Measurements from ENCODE around the gene EI24.
A peak's percentile ranks its signal among the peaks of the same experiment; 100 is the strongest.

EI24 gene

DNA sequence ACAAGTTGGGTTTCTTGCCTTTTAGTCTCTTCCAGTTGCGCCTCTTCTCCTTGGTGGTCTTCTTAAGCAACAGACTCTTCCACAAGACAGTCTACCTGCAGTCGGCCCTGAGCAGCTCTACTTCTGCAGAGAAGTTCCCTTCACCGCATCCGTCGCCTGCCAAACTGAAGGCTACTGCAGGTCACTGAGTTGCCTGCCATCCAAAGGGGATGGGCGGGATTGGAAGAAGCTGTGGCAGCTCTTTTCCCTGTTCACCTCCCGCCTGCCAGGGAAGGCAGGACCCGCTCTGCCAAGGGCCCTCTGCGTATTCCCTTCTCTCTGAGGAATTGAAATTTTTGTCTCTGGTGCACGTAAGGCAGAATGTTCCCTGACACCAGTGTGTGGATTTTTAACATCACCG, 14.2 kb downstream of the EI24 start:
- DNase-seq: no peak

DNA sequence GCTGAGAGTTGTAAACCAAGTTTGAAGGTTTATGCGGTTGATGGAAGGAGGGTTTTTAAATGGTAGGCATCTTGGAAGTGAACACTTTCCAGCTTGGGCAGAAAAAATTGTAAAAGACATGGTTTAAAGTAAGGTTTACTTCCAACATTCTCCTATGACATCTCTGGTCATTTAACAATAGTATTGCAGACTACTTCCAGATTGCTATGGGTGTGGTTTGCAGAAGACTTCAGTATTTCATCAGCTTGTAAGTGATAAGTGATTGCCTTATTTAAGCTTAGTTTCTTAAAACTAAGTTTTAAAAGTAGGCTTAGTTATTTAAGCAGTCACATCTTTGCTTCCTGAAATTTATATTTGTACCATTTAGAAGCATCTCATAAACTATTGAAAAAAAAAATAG, 16.2 kb downstream of the EI24 start:
- no peak for DNase-seq

DNA sequence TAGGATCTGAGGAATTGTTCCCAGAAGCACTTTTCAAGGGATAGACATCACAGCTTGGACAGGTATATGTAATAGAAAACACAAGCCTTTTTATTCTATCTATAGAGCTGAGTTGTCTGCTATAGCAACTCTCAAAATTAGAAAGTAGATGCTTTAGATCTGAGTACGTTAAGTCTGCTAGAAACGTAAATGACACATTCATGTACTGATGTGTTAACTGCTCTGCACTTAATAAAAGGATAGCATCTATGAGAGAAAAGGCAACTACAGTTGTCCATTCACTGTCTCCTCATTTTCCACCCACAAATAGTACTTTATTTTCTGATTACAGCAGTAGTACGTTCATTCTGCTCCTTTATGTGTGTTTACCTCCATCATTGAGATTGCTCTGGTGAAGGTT, 17.3 kb downstream of the EI24 start:
- DNase-seq: no peak

DNA sequence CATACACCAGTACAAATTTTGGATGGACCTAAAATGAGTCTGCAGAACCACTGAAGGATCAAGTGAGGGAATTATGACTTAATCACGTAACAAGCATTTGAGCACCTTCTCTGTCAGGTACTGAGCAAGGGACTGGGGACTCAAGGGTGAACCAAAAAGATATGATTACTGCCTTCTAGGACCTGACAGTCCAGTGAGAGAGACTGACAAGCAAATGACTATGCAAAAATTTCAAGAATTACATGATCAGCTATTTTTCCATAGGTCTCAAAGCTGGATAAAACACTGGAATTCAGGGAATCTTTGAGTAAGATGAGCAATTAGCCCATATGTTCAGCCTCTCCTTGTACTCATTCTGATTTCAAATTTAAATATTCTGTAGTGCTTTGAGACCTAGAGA, 18.2 kb downstream of the EI24 start:
- no peak for DNase-seq

DNA sequence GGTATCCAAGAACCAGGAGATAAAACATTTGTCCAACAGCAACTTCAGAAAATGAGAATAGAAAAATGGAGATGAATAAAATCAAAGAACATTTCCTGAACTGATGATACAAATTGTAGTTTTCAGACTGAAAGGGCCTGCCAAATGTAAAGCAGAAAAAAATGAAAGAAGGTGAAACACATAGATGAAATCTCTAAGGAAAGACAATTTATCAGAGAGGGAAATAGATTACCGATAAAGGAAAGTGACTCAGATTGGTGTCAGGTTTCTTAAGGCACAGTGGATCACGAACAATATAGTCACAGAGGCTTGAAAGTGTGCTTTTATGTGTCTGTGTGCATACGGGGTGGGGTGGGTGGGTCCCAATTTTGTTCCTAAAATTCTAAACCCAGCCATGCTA, 19.2 kb downstream of the EI24 start:
- DNase-seq: no peak

DNA sequence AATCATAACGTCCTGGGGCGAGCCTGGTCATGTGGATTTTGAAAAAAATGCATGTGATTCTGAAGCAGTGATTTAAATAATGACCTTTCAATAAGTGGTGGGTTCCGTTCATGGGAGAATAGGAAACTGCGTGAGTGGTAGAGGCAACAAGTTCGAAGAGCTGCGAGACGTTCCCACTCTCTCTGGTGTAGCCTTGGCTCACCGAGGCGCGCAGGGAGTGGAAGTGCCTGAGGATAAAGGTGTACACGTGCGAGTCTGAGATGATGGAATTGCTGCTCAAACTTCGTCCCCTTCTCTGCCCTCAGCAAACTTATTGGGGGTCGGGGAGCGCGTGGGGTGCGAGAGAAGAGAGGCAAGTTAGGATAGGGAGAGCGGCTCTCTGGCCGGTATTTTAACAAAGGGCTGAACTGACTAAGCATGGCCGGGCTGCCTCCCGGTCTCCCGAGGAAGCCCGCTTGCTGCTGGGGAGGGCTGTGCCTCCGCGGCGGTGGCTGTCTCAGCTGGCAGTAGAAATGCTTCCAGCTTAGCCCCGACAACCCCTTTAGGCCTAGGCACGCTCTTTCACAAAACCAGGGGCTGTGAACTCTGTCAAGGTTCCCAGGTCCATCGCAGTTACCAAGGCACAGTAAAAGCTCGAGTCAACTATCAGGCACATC, 22.5 kb downstream of the EI24 start:
- DNase-seq: peak; percentile 49

DNA sequence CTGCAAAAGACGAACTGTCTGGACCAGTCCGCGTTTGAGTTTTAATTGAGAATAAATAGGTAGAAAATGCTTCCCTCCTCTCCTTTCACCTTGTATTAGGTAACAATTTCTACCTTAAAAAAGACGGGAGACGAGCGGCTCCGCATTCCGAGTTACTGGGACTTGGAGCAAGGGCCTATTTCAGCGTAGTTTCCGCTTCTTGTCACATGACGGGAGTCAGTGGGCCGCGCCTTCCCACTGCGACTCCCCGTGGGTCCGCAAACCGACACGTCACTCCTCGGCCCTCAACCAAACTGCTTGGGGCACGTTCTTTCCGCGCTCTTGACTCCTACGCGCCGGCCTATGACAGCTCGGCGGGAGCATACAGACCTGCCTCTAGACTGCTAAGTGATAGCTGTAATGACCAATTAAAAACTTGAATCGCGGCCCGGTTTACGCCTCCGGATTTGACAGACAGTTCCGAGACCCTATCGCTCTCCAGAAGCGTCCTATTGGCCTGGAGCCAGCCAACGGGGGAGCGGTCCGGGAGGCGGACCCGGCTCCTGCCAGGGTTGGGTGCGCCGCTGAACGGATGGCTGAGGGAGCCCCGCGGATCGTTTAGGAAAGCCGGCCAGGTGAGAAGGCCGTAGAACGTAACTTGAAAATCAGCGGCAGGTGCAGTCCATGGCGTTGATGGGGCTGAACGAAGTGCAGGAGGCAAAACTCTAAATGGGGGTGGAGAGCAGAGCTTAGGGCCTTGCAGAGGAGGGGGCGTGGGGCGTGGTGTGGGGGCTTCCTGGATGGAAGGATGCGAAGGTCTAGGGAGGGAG, 23.2 kb downstream of the EI24 start, which contains the start of gene STT3A:
TSS of gene STT3A (plus strand) at position 548 of the 809 bp plus-strand sequence. CDS start 3,064 bp downstream, outside the sequence.
- DNase-seq: peak; percentile 92

DNA sequence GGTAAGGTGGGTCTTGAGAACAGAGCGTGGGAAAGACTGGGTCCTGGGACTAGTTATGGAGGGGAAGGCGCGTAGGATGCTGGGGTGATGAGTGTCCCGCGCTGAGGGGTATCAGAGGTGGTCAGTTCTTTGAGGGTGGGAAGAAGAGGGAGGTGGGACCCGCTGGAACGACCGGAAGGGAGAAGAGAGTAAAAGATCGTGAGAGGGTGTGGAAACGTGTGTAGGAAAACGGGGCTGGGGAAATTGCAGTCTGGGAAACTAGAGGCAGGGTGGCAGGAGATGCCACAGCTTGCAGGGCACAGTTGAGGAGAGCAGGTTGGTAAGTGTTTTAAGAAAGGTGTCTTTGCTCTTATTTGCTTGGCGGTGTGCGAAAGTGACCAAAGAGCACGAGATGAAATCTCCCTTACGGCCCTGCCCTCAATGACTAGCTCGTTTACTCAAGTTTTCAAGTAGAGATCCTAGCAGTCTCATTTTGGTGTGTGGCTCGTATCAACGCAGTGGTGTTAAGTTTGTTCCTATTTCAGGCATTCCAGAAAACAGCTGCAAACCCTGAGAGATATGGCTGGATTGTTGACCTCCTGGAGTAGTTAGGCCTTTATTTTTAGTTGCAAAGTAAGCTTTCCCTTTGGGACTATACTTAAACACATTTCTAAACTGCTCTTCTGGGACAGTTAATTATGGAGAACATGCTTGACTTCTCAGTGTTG, 24.0 kb downstream of the EI24 start:
- DNase-seq: peak; percentile 31

DNA sequence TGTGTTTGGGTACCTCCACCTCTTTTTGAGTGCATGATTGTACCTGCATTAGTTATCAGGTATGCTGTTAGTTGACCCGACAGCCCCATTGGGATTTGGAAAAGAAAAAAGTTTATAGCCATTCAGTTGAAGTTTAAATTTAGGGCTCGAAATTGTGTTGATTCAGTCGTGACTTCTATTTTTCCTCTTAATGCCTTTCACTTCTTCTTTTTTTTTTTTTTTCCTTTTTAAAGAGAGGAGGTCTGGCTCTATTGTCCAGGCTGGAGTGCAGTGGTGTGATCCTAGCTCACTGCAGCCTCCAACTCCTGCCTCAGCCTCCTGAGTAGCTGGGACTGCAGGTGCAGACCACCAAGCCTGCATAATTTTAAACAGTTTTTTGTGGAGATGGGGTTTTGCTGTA, 25.7 kb downstream of the EI24 start:
- DNase-seq: no peak

DNA sequence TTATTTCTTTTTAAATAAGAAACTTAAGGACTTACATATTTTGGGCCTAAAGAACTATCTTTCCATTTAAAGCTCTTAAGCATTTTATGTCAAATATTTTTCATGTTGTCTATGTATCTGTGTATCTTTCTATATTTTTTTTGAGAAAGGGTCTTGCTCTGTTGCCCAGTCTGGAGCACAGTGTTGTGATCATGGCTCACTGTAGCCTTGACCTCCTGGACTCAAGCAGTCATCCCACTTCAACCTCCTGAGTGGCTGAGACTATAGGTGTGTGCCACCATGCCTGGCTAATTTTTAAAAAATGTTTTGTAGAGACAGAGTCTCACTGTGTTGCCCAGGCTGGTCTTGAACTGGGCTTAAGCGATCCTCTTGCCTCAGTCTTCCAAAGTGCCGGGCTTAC, 31.4 kb downstream of the EI24 start:
- DNase-seq: no peak

DNA sequence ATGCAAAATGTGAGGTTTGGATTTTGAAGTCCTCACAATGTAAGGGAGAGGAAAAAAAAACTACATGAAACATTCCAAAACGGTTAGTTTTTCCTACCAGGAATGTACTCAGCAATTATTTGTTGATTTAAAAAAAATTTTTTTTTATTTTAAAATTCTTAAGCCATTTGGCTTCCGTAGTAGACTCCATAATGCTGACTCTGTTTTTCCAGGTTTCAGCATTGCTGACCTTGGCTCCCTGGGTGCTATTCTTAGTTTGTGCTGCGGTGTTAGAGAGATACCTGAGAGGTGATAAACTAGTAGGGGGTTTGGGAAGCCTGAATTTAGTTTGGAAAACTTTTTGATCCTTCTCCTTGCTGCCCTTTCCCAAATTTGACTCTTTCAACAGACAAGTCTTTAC, 33.9 kb downstream of the EI24 start:
- no peak for DNase-seq

DNA sequence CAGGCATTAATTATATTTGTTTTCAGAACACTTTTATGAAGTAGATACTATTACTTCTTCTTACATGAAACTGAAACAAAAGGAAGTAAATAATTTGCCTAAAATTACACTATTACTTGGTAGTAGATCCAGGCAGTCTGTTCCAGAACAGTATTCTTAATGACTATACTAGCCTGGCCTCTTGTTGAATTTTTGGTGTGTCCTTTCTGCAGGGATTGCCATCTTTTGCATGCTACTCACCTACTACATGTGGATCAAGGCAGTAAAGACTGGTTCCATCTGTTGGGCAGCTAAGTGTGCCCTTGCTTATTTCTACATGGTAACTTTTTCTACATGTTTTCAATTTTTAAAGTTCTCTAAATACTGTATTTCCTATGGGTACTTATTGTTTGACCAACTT, 36.1 kb downstream of the EI24 start:
- DNase-seq: no peak

DNA sequence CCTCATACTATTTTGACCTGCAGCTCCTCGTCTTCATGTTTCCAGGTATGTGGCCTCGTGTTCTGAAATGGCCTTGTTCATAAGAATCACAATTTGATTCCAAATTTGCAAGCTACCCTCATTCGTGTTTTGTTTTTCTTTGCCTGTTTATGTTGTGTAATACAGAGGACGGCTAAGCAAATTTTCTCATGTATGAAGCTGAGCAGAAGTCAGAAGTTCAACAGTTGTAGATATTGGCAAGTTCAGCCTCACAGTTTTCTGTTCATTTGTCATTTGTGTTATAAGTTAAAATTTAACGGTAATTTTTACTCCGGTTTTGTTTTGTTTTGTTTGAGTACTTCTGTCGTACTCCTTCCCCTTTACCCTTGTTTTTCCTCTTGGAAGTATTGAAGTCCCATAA, 40.3 kb downstream of the EI24 start:
- DNase-seq: no peak

DNA sequence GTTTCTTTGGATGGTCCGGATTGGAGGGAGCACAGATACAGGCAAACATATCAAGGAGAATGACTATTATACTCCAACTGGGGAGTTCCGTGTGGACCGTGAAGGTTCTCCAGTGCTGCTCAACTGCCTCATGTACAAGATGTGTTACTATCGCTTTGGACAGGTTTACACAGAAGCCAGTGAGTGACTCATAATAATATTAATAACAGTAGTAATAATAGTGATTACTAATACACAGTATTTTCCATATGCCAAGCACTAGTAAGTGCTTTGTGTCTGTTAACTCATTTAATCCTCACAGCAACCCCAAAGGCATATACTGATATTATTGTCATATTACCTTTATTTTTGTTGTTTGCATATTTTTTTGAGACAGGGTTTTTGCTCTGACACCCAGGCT, 49.1 kb downstream of the EI24 start:
- DNase-seq: no peak

DNA sequence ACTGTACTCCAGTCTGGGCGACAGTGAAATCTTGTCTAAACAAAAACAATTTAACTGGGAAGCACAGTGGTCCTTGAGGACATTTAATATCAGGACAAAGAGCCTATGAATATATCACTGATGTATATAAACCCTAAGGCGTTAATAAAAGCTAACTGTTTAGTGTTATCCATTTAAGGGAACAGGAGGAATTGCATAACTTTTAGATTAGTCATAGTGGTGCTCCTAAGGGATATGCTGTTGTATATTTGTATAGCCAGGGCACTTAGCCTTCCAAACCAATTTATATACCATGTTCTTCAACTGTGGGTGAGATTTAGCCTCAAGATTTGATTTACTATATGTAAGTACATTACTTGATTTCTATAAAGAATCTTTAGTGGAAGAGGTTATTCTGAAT, 52.7 kb downstream of the EI24 start:
- no peak for DNase-seq

DNA sequence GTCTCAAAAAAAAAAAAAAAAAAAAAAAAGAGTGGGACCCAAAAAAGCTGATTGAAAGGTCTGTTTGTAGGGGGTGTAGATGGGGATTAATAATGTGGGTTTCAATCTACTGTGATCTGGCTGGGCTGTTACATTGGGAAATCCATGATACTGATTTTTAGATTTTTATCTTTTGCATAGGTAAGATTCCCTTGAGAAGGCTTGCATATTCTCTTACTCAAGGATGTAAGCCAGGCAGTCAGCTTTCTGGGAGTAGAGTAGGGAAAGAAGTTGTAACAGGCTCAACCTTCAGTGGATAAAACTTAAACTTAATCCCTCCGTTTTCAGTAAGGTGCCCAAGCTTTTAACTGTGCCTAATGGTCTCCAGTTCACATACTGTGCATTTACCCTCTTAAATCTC, 53.8 kb downstream of the EI24 start:
- no peak for DNase-seq

DNA sequence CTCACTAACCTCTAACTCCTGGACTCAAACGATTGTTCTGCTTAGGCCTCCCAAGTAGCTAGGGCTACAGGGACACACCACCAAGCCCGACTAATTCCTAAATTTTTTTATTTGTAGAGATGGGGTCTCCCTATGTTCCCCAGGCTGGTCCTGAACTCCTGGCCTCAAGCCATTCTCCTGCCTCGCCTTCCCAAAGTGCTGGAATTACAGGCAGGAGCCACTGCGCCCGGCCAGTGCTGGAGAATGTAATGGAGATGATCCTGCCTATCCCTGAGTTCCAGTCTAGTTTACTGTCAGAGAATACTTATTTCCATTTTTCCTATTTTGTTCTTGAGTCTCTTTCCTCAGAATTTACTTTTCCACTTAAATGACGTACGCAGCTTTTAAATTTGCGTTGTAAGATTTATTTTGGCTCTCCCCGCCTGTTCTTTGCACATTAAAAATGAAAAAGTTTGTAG, 55.5 kb downstream of the EI24 start, which contains the start of gene CHEK1:
TSS of gene CHEK1 (plus strand) at position 408 of the 458 bp plus-strand sequence. CDS start 1,606 bp downstream, outside the sequence.
- no peak for DNase-seq

DNA sequence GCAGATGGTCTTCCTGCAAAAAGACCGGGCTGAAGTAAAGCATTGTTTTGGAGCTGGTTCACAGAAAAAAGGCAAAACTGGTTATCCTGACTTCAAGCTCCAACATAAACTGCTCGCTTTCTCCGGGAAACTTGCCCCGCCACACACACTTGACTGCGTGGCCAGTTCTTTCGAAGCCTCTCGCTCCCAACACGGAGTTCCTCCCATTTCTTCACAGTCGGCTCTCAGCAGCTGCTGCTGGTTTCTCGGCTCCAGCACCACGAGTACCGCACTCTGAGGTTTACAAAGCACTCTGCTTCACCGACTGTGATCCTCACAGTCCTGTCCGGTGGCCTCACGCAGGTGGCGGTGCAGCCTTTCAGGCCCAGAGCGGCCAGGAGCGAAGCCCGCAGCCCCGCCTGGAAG, 56.0 kb downstream of the EI24 start:
- peak; percentile 76 for DNase-seq

DNA sequence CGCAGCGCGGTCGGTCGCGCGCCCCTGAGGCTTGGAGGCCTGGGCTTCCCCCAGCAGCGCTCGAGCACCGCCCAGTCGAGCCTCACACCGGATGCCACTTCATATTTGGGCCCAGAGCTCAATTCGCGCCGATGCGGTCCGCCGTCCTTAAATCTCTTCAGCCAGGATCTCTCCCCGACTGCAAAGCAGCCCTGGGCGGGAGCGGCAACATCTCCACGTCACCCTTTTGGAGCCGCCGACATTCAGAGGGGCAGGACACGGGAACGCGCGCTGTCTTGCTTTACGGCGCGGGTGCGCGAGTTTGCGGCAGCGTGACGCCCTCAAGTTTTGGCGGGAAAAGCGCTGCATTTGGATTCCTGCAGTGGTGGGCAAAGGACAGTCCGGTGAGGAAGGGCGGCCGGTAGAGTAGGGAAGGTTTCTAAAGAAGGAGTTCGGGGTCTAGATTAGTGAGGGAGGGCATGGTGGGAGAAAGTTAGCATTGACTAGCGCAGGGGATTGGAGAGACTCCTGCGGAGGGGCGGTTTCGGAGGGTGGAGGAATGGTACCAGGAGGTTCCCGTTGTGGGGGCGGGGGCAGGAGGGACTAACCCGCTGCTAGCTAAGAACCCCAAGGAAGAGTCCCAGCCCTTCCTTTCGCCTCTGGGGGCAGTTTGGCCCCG, 56.5 kb downstream of the EI24 start:
- DNase-seq: peak; percentile 91

DNA sequence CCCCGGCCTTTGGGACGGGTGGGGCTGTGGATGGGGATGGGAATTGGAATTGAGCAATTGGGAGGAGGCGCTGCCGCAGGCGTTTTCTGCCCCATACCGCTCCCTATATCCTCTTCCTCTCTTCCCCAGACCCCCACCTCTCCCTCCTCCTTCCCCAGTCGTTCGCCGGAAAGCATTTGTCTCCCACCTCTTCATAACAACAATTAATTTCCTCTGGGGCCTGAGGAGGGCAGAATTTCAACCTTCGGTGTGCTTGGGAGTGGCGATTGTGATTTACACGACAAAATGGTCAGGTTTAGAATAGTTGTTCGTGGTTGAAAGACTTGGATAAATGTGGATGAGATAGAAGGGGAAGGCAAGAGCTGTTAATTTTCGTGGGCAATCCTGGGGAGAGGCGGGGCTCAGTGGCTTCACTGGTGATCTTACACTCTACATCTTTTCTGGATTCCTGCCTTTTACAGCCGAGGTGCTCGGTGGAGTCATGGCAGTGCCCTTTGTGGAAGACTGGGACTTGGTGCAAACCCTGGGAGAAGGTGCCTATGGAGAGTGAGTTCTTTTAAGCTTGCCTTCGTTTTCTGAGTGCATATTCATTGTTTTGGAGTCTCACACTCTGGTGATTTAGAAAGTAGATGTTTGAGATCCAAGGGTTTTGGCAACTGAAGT, 57.1 kb downstream of the EI24 start:
- DNase-seq: peak; percentile 87

DNA sequence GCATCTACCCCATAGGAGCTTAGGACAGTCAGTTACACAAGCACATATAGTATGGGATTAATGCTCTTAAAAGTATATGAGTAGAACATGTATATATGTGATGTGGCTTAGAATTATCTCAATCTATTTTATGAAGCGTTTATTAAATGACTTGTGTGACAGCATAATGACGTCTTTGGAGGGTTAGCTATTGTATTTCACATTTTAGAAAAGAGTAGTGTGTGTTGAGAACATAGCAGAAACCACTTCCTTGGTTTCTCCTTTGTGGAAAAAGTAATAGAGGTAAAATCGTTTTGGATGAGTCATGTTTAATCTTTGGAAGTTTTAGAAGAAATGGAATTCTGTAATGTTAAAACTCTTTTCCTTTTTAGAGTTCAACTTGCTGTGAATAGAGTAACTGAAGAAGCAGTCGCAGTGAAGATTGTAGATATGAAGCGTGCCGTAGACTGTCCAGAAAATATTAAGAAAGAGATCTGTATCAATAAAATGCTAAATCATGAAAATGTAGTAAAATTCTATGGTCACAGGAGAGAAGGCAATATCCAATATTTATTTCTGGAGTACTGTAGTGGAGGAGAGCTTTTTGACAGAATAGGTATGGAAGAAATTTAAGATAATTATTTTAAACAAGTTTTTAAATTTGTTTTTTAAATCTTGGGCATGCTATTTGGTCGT, 58.1 kb downstream of the EI24 start:
- no peak for DNase-seq

Data from NCI-H2227 treated with DMSO at 0.1 percent for 48 hours (cell line).